HTR-8/SVneo (cell line): Measurements from ENCODE around the gene ASCC1.
"Not testable (repeated sequence)": the region's sequence is repeated elsewhere in the genome, so short reads cannot be mapped to it uniquely, and the experiment has no call there.

Experiments used
- DNase-seq: peaks from one replicate; pipeline ENCODE4 v3.0.0; 2011; ENCODE audit warnings: low spot score, mixed read lengths; ENCODE audit not compliant: insufficient read length
- FAIRE-seq: peaks from 2 replicates; lab custom pipeline; 2011; peaks lifted over from hg19 to GRCh38; lab: Jason Lieb, UNC

The ASCC1 gene

DNA sequence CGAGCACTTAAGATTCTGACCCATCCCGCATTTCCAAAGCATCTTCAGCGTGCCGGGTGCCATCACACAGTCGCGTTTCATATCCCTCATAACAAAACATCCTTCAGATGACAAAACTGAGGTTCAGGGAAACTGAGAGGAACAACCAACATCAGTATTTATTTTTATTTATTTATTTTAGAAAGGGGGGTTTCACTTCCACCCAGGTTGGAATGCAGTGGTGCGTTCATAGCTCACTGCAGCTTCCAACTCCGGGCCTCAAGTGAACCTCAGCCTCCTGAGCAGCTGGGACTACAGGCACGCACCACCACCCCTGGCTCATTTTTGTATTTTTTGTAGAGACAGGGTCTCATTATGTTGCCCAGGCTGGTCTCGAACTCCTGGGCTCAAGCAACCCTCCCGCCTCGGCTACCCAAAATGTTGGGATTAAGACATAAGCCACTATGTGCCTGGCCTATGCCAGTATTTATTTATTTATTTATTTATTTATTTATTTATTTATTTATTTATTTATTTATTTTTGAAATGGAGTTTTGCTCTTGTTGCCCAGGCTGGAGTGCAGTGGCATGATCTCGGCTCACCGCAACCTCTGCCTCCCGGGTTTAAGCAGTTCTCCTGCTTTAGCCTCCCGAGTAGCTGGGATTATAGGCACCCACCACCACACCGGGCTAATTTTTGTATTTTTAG is 33.2 kb upstream of the ASCC1 start:
- not testable (repeated sequence) for FAIRE-seq, DNase-seq

- FAIRE-seq (no peak), DNase-seq (no peak)
Measured at GRCh38 chr10:72248468-72249151, 32.5 kb upstream of the ASCC1 start.

- FAIRE-seq = no peak
Measured at GRCh38 chr10:72245949-72246525, 30.0 kb upstream of the ASCC1 start.

DNA sequence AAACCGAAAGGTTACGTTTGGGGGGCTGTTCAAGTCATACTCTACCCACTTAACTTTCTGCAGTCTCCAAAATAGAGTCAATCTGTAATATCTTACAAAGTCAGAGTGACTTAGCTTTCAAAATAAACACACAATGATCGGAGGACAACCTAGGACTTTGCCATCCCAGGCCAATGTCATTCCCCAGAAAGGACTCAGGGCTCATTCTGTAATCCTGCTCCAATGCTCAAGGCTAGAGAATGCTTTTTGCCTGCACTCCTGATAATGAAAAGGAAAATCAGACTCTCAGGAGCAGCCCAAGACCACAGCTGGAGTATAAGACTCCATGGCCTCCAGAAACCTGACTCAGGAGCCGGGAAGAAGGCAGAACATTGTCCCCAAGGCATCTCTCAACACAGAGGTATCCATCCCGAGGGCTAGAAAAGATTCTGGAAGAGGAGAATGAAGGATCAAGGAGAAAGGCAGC is 28.5 kb upstream of the ASCC1 start:
- FAIRE-seq = no peak
- no peak for DNase-seq

More at GRCh38 chr10:72245949-72246525, 30.0 kb upstream of the ASCC1 start:
- DNase-seq = no peak

GRCh38 chr10:72243822-72244437 is 27.9 kb upstream of the ASCC1 start:
- FAIRE-seq (no peak), DNase-seq (peak; percentile 71)

- no peak for DNase-seq
- no peak for FAIRE-seq
Measured at GRCh38 chr10:72242675-72243074, 26.6 kb upstream of the ASCC1 start.

DNA sequence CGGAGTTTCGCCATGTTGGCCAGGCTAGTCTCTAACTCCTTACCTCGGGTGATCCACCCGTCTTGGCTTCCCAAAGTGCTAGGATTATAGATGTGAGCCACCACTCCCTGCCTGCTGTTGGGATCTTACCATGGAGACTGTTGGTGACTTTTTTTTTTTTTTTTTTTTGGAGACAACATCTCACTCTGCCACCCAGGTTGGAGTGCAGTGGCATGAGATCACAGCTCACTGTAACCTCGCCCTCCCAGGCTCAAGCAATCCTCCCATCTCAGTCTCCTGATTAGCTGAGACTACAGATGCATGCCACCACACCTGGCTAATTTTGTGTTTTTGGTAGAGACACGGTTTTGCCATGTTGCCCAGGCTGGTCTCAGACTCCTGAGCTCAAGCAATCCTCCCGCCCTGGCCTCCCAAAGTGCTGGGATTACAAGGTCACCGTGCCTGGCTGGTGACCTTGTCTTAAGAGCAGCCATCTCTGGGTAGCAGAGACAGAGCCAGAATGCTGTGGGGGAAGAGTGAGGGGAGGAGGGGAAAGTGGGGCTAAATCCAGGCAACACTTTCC is 25.7 kb upstream of the ASCC1 start:
- DNase-seq (no peak), FAIRE-seq (no peak)

- FAIRE-seq (no peak), DNase-seq (no peak)
Measured at GRCh38 chr10:72240371-72240770, 24.3 kb upstream of the ASCC1 start.

DNA sequence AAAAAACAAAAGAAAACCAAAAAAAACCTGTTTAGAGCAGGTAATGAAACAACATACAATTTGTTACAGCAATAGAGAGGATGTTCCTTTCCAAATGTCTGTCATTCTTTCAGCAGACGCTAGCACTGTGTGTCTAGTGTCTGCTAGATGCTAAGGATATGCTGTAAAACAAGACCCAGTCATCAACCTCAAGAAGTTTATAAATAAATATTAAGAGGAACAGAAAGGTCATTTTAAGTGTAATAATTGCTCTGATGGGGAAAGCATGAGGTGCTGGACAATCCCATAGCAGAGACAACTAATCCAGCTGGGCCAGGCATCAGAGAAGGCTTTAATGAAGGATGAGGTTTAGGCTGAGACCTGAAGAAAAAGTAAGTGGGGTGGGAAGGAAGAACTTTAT is 23.3 kb upstream of the ASCC1 start:
- FAIRE-seq (no peak), DNase-seq (no peak)

DNA sequence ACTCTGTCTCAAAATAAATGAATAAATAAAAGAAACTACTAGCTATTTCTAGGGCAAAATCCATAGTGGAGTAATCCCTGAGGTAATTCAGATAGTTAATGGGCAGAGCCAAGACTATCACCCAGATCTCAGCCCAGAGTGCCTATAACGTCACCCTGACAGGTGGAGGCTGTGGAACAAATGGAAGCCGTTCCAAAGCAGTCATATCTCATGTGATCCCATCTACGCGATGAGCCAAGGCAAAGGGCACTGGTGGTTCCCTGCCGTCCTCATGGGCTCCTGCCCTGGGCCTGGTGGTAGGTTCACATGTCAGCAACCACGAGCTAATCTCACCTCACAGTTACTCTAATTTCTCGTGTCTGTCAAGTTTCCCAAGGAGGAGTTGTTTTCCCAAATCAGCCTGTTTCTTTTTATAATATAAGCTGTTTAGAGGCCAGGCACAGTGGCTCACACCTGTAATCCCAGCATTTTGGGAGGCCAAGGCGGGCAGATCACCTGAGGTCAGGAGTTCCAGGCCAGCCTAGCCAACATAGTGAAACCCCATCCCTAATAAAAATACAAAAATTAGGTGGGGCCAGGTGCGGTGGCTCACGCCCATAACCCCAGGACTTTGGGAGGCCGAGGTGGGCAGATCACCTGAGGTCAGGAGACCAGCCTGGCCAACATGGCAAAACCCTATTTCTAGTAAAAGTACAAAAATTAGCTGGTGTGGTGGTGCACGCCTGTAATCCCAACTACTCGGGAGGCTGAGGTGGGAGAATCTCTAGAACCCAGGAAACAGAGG is 22.5 kb upstream of the ASCC1 start:
- FAIRE-seq (no peak), DNase-seq (no peak)

DNA sequence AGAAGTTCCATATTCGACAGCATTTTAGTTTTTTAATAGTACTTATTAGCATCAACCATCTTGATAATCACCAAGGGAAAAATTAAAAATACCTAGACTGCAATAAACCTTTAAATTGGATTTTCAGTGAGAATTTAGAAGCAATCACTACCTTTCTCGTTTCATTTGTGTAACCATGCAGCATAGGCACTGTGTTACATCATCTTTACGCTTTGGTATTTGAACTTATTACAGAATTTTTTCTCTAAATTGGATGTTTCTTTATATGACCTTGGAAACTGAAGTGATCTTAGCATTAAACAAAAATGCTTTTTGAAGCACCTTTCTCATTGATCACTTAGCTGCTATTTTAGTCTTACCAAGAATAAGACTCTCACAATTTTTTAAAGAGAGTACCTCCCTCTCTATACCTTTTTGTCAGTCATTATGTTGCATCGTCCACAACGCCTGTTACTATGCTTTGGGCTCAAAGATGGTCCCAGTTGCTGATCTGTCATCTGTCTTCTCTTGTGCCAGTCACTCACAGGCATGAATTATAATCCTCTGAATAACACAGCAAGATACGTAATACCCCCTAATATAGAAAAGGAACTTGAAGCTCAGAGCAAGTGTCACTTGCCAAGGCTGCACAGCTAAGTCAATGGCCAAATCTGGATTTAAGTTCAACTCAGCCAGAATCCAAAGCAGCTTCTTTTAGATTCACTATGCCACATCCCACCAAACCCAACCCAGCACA is 19.6 kb upstream of the ASCC1 start:
- no peak for FAIRE-seq
- DNase-seq = no peak

DNA sequence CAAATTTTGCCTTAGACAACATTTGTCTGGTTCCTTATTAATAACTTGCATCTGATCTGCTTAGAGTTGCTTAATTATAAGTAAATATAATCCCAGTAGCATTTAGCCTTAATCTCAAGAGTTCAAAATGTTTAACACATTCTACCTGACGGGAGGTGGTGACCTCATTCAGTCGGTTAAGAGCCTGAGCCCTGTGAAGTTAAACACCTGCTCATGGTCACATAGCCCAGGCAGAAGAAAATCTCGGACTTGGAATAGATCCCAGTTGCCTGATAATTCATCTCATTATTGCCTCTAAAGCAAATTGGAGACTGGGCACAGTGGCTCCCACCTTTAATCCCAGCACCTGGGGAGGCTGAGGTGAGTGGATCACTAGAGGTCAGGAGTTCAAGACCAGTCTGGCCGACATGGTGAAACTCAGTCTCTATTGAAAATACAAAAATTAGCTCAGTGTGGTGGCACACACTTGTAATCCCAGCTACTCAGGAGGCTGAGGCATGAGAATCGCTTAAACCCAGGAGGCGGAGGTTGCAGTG is 18.6 kb upstream of the ASCC1 start:
- DNase-seq (no peak), FAIRE-seq (no peak)

GRCh38 chr10:72233621-72234020 is 17.5 kb upstream of the ASCC1 start:
- DNase-seq (no peak), FAIRE-seq (no peak)

DNA sequence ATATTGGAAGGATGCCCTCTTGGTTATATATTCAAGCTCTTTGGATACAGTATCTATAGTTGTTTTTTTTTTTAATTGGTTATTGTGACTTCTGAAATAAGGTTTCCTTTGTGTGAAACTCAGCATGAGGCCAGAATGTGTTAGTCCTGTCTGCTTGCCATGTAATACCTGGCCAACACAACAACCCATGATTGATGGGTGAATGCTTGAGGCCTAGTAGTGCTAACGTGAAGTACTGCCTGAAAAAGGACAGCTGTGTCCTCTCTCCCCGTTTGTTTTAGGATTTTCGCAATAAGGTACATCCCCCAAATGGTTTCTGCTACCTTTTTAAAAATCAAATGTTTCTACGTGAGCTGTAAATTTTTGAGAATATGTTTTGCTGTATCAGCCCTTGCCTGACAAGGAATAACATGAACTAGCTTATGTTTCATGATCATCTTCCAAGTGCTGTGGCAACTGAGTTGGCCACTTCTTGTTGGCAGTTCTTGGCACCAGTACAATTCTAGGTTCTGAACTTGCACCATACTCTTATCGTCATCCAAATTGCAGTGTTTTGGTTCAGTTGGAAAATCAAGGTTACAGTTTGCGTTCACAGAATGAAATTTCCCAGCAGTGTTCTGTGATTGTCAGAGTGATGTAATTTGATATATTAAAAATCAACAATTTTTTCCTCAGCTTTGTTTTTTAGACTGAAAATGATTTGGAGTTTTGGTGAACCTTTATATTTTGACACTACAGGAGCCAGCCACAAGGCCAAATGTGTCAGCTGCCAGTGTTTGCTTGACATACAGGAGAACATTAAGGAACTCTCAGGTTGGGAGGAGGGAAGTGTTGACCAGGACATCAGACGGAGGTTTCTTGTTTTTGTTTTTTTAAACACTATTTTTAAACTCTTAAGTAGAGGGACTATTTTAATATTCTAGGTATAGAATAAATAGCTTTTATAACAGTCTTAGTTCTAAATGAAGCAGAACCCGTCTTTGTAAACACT is 13.5 kb upstream of the ASCC1 start:
- no peak for DNase-seq
- no peak for FAIRE-seq

- DNase-seq (no peak), FAIRE-seq (no peak)
Measured at GRCh38 chr10:72228318-72228751, 12.3 kb upstream of the ASCC1 start.

GRCh38 chr10:72227826-72228225 is 11.8 kb upstream of the ASCC1 start:
- no peak for FAIRE-seq
- DNase-seq = no peak

- DNase-seq = no peak
- FAIRE-seq = no peak
Measured at GRCh38 chr10:72226418-72227027, 10.4 kb upstream of the ASCC1 start.
